GM18858 (cell line): ENCODE results near the gene ABI3BP.

Experiments
- ATAC-seq: cut with Tn5 transposase; IDR thresholded peaks from one replicate; pipeline ENCODE4 v1.9.1; 2021; ENCODE audit not compliant: unreplicated experiment

The ABI3BP gene

GRCh38 chr3:100702082-100702979 is 290.9 kb downstream of the ABI3BP start:
- ATAC-seq: no peak

DNA sequence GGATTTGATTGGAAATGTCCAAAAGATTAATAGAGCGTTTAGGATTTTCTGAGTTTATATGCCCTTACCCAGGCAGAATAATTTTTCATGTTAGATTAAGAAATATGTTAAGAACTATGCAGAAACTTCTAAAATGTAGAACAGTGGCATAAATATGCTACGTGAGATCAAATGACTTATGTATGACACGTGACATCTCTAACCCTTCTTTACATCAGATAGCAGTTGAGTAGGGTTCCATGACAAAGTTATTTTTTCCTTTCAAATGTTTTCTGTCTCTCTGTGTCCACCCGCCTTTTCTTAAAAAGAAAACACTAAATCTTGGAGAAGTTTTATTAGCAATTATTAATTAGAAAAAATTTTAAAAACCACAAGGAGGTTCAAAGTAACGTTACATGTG is 292.5 kb downstream of the ABI3BP start:
- no peak for ATAC-seq
